ENCODE results near the gene CHST11.

The CHST11 gene

GRCh38 chr12:104707794-104708558, 251.2 kb downstream of the CHST11 start:
- no peak for DNase-seq

GRCh38 chr12:104708891-104709290, 252.1 kb downstream of the CHST11 start:
- DNase-seq: no peak

DNA sequence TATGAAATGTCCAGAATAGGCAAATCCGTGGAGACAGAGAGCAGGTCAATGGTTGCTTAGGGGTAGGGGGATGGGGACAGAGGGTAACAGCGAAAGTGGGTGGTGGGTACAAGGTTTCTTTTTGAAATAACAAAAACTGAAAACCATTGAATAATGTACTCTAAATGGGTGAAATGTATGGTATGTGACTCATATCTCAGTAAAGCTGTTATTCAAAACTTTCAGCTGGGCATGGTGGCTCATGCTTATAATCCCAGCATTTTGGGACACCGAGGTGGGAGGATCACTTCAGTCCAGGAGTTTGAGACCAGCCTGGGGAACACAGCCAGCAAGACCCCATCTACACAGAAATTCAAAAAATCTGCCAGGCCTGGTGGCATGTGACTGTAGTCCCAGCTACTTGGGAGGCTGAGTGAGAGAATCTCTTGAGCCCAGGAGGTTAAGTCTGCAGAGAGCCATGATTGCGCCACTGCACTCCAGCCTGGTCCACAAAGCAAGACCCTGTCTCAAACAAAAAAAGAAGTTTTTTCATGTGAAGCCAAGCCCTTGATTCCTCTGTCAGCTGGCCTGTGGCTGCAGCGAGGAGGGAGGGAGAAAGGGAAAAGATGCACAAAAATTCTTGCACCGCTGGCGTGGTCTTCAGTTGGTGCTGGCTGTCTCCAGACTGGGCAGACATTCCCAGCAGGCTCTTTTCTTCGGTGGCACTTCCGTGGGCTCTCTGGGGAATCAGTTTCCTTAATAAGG, 253.1 kb downstream of the CHST11 start:
- no peak for DNase-seq

- DNase-seq: no peak
These were observed 254.4 kb downstream of the CHST11 start for GRCh38 chr12:104710940-104711689.

DNA sequence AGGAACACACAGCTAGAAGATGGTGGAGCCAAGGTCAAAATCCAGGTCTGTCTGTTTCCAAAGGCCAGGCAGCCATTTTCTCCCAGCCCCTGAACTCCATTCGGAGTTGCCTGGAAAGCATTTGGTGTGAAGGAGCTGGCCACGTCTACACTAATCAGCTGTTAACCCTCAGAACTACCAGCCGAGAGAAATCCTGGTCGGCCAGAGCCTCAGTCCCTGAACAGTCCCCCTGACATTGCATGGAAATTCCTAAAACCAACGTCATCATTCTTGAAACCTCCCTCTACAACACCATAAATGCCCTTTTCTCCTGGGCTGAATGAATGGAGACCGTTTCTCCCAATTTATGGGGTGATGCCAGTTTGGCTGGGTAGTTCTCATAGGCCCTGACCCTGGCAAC, 255.7 kb downstream of the CHST11 start:
- no peak for DNase-seq

DNA sequence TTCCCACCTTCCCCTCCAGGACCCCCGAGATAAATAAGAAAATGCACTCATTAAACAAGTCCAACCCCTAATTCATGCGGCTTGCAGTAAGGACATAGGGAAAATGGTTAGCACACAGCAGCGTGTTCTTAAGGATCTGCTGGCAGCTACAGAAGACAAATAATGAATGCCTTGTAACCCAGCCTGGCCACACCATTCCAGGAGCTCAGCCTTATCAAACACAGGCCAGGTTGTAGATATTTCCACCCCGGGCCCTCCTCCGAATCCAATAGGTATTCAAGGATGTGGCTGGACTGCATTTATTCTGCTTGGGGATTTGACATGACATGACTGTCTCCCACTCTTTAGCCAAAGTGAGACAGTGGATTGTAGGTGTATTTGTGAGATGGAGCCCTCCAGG, 256.2 kb downstream of the CHST11 start:
- no peak for DNase-seq

DNA sequence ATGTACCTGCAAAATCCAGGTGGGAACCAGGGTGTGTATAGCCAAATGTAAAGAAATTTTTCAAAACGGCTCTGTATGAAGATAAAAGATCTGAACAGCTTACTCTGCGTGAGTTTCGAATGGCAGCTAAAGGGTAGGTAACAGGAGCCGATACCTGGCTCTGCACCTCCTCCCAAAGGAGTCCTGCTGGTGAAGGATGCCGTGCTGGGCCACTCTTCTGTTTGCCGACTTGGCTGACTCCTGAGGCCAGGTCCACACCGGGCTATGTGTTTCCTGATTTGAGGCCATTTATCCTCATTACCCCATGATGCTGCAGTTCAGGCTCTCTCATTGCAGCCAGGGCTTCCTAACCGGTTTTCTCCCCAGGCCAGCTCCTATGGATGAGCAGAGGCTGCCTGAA, 256.7 kb downstream of the CHST11 start:
- DNase-seq: no peak

GRCh38 chr12:104714369-104714768, 257.6 kb downstream of the CHST11 start:
- DNase-seq: no peak

GRCh38 chr12:104716172-104716571, 259.4 kb downstream of the CHST11 start:
- no peak for DNase-seq

GRCh38 chr12:104718304-104718929, 261.7 kb downstream of the CHST11 start:
- no peak for DNase-seq

GRCh38 chr12:104719700-104720338, 263.1 kb downstream of the CHST11 start:
- DNase-seq: no peak

DNA sequence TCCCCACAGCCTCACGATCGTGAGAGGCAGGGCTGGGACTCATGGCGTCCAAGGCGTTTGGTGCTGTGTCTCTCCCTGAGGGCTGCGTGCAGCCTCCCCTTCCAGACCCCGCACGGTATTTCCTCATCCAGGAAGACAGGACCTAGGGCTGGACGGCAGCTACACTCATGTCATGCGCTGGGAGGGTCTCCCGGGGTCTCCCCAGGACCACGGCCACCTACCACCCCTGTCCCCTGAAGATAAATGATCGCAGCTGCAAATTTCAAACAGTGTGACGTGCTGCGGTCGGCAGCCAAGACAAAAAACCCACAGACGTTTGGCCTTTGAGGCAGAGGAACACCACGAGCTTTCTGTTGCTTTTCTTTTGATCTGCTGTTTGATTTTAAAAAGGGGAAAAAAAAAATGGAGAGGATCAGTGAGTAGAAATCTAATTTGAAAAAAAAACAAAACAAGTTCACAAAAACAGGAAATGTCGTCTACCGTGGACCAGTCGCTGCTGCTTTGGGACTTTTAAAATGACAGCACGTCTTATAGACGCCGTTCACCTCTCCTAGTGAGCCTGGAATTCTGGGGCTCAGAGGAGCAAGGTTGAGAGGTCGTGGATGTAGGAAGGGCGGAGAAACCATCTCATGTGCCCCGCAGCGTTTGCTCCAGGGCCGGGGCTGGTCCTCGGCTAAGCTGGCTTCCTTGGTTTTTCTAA, 263.7 kb downstream of the CHST11 start:
- no peak for DNase-seq

GRCh38 chr12:104721039-104721405, 264.3 kb downstream of the CHST11 start:
- no peak for DNase-seq

DNA sequence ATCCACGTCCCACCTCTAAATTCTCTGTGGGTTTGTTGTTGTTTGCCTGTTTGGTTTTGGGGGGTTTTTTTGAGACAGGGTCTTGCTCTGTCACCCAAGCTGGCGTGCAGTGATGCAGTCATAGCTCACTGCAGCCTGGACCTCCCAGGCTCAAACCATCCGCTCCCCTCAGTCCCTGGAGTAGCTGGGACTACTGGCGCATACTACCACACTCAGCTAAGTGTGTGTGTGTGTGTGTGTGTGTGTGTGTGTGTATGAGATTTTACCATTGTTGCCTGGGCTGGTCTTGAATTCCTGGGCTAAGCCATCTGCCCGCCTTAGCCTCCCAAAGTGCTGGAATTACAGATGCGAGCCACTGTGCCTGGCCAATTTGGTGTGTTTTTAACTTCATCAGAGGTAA, 265.2 kb downstream of the CHST11 start:
- no peak for DNase-seq

DNA sequence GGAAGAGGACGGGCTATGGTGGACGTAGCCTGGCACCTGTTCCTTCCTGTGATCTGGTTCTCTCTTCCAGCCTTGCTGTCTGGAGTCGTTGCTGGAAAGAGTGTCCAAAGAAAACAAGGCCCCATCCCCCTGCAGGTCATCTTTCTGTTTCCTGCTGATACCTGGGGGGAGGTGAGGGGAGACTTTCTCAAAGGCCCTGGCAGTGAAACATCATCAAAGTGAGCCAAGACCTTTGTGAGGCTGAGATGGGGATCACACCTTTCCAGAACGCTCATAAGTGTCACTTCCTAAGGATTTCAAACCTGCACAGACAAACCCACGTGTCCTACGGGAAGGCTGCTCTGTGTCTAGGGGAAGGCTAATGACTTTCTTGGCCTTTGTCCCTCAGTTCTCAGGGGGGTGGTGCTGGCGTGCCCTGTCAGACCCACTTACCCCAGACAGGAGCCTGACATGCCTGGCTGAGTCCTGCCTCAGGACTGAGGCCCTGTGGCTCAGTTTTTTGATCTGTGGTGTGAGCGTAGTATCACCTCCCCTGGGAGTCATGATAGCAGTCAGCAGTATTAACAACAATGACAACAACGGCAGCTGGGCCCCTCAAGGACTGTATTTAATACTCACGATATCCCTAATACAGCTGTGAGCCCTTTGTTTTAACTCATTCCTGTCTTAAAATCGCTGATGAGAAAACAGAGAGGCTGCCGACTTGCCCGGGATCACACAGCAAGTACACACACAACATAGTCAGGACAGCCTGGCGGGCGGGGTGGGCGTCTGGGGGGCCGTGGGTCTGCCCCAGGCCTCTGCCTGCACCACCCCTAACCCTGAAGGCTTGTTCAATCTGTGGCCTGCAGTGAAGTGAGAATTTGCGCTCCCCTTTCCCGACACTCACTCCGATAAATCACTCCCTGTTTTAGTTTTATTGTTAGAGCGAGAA, 266.1 kb downstream of the CHST11 start:
- no peak for DNase-seq

DNA sequence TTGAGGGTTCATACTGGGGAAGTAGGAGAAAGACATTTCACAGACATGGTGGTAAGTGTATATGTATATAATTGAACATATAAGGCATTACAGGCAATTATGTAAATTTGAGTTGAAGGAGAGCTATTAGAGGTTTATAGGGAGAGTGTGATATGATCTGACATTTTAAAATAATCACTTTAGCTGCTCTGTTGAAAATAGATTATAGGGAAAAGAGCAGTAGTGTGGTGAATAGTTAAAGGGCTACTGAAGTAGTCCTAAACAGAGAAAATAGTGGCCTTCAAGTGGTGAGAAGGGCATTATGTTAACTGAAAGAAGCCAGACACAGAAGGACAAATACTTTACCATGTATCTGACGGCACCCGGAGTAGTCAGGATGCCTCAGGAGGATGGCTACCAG, 267.1 kb downstream of the CHST11 start:
- DNase-seq: no peak

DNA sequence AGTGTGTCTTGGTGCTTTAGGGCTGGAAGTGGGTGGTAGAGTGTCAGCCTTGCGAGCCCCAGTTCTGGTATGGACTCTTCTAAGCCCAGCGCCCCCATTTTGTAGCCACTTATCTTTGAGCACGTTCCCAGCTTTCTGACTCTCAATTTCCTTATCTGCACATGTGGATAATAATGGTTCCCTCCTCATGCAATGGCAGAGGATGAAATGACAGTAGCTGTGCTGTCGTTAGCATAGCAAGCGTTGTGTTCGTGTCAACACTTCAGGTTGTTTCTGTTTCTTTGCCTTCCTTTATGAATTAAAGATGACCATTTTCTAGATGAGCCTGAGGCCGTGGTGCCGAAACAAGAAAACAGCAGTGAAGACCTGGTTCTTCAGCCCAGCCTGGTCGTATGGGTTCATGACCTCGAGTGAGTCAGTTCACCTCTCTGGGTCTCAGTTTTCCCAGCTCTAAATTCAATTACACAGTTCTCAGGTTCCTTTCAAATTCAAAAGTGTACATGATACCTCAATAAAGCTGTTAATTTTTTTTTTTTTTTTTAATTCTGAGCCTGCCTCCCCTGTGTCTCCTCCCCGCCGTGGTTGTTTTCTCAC, 268.3 kb downstream of the CHST11 start:
- DNase-seq: no peak

GRCh38 chr12:104725610-104726009, 268.9 kb downstream of the CHST11 start:
- no peak for DNase-seq

- DNase-seq: no peak
These were observed 271.1 kb downstream of the CHST11 start for GRCh38 chr12:104727726-104728465.

DNA sequence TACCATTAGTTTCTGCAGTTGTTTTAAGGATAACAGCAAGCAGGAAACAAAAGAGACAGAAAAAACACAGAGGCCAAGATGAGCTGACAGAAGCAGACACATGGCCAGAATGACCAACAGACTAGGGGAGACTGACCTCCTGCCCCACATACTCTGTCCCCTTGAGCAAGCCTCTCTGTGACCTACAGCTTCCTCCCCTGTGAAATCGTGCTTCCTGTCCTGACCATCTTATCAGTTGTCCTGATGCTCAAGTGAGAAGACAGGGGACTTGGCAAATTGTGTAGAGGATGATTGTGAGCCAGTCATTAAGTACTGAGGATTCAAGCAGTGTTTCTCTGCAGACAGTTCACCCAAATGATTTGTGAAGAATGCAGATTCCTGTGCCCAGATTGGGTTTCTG, 272.3 kb downstream of the CHST11 start:
- DNase-seq: no peak
